Activated T-cell treated with anti-CD3 and anti-CD28 coated beads for 48 hours (primary cell): Measurements from ENCODE around the gene SH3GL3.

ENCODE experiments used
- DNase-seq: peaks from one replicate; pipeline ENCODE4 v3.0.0-alpha.2; 2020; ENCODE audit warnings: low read depth

Gene SH3GL3

DNA sequence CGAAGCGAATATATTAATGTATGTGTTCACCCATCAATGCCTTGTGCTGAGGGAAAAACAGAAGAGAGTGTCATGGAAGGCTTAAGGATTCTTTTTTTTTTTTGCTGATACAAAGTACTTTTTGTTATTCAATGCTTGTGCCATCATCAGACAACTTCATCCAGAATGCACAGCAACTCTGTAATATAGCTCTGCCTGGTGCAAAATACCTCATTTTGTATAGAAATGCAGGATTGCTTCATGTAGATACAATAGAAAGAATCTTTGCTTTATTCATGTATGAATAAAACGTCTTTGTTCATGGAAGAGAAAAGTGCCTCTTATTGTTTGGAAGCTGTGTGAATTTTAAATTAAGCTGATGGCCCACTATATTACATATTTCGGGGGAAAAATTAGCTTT, 62.9 kb downstream of the SH3GL3 start:
- DNase-seq = no peak

DNA sequence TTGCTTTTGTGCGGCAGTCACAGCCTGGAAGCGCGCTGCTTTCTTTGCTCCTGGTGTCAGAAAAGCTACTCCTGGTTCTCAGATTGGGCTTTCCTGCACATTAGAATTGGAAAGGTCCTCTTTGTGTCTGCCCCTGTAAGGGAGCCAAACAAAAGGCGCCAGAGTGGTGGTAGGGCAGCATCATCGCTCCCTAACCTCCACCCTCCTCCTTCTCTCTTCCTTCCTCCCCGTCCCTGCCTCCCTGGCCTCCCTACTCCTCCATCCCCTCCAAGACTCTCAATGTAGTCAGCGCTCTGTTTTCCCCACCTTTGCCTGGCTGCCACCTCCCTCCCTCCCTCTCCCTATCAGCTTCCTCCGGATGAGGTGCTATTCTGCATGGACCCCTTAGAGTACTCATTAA, 65.3 kb downstream of the SH3GL3 start:
- DNase-seq = no peak

DNA sequence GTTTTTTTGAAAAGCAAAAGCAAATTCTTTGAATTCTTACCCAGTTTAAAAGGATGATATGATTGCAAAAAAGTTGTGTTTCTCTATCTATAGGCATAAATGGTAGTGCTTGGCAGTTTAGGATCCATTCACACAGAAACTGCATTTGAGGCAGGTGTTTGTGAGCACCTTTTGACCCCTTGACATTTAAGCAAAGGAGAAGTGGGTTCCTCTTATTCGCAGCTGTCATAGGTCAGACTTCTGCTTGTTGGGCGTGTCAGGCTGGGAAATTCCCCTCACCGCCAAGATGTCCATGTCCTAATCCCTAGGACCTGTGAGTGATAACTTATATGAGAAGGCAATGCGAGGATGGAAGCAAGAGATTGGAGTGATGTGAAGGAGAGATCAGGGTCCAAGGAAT, 67.4 kb downstream of the SH3GL3 start:
- no peak for DNase-seq

DNA sequence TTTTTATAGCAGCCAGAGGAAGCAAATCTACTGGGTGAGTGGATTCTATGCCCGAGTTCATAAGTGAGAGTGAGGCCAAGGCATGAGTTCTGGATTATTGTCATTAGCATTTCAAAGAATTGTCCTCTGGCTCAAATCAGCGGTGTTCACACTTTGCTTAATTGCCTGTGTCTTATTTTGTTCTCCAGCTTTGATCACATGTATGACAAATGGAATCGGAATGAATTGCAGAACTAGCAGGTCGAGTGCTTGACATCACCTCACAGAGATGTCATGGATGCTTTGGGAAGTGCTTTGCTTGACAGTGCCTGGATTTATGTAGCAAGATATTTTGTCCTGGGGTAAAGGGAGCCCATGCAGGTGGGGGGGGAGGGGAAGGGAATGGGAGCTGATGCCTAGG, 68.0 kb downstream of the SH3GL3 start:
- DNase-seq = no peak

DNA sequence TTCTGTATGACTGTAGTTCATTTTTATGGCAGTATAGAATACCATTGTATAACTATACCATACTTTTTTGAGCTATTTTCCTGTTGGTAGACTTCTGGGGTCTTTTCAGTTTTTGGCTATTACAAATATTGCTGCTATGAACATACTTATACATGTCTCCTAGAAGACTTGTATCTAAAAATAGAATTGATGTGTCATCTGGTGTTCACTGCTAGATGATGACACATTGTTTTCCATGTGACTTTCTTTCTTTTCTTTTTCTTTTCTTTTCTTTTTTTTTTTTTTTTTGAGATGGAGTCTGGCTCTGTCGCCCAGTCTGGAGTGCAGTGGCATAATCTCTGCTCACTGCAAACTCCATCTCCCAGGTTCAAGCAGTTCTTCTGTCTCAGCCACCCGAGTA, 69.8 kb downstream of the SH3GL3 start:
- DNase-seq = no peak

DNA sequence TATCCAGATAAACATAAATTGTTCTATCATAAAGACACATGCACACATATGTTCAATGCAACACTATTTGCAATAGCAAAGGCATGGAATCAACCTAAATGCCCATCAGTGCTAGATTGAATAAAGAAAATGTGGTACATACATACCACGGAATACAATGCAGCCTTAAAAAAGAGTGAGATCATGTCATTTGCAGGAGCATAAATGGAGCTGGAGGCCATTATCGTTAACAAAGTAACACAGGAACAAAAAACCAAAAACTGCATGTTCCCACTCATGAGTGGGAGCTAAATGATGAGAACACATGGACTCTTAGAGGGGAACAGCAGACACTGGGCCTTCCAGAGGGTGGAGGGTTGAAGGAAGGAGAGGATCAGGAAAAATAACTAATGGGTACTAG, 79.2 kb downstream of the SH3GL3 start:
- DNase-seq = no peak

DNA sequence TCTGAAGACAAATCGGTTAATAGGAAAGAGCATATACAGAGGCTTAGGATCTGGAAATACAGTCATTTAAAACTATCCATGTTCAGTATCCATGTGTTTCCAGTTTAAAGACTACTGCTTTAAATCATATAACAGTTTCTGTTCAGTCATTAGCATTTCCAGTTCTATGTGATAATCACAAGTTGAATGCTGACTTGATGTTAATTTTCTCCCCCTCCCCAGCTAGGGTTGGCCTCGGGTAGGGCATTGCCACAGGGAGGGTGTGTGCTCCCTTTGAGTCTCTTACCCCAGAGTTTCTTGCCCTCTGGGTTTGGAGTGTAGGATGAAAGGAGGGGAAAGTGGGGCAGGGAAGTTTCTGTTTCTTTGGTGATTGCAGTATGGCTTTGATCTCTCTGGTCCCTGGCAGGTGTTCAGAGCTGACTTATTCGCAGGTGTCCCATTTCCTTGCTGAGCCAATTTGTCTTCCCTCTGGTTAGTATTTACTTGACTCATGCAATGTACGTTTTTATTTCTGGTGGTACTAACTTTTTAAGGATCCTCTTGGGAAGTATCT, 86.3 kb downstream of the SH3GL3 start:
- no peak for DNase-seq

DNA sequence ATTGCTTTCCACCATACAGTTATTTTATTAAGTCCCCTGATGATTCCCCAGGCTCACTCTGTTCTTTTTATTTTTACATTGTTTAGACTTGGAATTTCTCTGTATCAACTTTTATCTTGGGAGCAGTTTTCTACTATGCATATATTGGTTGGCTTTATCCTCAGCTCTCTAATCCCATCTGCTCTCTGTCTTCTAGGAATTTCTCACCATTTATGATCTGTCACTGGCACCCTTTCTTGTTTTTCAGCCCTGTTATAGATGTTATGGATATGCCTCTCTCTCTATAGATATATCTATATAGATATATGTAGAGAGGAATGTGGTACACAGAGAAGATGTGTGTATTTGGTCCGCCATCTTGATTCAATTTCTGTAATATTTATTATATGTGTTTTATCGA, 90.5 kb downstream of the SH3GL3 start:
- no peak for DNase-seq

DNA sequence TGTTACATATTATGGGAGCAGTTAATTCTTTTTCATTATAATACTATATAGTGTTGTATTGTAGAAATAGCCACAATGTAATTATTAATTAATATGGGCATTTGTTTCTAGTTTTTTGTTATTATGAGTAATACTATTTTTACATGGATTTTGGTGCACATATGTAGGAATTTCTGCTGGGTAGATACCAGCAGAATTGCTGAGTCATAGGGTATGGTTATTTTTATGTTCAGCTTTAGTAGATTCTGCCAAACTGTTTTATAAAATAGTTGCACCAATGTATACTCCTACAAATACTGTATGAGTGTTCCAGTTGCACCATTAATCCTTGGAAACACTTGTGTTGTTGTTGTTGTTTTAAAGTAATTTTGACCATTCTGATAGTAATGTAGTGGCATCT, 91.5 kb downstream of the SH3GL3 start:
- no peak for DNase-seq

DNA sequence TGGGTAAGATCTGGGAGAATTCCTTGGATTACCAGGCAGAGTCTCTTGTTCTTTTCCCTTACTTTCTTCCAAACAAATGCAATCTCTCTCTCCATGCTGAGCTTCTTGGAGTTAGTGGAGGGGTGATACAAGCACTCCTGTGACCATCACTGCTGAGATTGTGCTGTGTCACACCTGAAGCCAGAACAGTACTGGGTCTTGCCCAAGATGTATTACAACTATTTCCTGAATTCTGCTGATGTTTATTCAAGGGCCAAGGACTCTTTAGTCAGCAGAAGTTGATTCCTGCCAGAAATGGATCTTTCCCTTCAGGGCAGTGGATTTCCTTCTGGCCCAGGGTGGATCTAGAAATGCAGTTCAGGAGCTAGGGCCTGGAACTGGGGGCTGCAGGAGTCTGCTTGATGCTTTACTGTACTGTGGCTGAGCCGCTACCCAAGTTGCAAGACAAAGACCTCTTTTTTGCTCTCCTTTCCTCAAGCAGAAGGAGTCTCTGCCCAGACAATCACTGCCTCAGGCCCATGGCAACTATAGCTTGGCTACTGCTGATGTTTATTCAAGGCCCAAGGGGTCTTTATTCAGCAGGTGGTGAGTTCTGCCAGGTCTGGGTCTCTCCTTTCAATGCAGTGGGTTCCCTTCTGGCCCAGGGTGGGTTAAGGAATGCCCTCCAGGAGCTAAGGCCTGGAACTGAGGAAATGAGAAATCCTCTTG, 98.8 kb downstream of the SH3GL3 start:
- DNase-seq = no peak

DNA sequence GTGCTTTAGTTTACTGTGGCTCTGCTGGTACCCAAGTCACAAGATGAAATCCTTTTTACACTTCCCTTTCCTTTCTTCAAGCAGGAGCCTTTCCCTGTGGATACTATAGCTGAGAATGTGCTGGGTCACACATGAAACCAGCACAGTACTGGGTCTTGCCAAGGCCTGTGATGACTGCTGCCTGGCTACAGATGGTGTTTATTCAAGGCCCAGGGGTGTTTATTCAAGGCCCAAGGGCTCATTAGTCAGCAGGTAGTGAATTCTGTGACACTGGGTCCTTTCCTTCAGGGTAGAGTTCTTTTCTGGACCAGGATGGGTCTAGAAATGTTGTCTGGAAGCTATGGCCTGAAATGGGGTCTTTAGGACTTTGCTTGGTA, 99.4 kb downstream of the SH3GL3 start:
- DNase-seq = no peak

DNA sequence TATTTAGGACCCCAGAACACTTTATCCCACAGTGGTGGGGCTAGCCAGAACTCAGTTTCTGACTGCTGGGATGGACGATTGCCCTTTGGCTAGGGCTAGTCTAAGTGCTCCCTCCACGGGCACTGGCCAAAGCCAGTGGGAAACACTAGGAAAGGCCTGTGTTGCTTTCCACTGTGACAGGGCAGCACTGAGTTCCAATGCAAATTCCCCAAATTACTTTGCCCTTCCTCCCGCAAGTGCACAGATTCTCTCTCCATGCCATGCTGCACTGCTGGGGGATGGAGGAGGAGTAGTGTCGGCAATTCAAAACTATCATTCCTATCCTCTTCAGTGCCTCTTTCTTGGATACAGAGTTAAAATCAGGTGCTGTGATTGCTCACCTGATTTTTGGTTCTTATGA, 100.0 kb downstream of the SH3GL3 start:
- DNase-seq = no peak

DNA sequence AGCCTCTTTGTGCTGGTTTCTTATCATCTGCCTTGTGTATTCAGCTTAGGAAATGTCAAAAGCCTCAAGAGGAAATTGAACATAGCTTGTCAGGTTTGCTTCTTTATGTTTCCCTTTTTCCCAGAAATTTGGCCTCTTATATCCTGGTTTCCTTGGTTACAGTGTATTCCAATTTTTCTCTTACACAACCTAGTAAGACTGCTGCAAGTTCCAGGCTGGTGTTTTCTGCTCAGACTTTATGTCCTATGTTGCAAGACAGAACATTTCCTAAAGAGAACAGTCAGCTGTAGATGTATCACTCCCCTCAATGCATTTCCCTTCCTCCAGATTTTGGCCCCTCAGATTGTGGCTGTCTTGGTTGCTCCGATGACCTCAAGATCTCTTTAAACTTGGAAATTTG, 102.5 kb downstream of the SH3GL3 start:
- DNase-seq = no peak

DNA sequence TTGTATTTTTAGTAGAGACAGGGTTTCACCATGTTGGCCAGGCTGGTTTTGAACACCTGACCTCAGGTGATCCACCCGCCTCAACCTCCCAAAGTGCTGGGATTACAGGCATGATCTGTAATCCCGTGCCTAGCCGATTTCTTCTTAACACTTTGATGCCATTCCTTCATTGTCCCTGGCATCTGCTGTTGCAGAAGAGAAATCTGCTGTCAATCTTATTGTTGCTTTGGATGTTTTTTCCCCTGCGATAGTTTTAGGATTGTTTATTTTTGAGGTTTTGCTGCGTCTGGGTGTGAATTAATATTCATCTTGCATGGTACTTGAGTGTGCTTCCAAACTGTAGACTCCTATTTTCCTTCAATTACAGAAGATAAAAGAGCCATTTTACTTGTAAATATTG, 107.4 kb downstream of the SH3GL3 start:
- no peak for DNase-seq

DNA sequence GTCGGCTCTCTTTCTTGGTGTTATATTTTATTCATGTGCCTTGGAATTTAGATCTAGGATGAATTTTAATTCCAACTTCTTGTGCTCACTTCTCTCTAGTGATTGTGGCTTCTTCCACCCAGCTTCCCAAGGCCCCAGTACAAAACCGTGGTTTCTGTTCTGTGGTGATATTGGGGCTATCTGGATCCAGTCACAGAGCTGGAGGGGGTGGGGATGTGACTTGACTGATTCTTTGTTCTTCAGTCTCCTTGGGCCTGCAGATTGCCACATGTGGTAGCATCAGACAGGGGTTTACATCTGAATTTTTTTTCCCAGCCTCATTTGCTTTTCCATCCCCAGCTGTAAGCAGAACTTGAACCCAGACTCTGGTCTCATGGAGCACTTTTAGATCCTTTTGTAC, 108.2 kb downstream of the SH3GL3 start:
- DNase-seq = no peak

DNA sequence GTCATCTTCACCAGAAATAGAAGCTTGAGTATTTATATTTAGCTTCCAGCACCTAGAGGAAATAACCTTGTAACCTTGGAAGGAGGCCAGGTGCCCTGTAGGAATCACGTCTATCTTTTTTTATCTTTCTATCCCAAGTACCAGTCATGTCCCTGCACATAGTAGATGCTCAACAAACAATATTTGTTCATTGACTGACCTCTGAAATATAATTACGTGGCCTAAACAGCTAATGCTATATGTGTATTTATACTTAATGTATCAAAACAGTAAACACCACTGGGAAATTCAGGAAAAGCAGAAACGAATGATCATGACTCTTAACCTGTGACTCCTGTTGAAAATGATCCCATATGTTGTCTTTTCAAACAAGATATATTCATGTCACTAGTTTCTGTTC, 108.9 kb downstream of the SH3GL3 start:
- no peak for DNase-seq

DNA sequence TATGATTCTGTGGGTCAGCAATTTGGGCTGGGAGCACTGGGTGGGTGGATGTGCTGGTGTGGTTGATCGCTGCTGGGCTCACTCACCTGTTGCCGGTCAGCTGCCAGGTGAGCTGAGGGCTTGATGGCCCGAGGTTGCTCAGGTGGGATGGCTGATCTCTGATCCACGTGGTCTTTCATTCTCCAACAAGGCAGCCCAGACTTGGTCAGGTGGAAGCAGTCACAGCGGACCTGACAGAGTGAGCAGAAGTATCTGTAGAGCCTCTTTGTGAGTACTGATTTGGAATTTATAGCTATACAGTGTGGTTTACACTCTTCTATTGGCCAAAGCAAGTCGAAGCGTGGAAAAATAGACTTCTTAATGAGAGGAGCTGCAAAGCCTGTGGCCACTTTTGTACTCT, 109.6 kb downstream of the SH3GL3 start:
- no peak for DNase-seq

DNA sequence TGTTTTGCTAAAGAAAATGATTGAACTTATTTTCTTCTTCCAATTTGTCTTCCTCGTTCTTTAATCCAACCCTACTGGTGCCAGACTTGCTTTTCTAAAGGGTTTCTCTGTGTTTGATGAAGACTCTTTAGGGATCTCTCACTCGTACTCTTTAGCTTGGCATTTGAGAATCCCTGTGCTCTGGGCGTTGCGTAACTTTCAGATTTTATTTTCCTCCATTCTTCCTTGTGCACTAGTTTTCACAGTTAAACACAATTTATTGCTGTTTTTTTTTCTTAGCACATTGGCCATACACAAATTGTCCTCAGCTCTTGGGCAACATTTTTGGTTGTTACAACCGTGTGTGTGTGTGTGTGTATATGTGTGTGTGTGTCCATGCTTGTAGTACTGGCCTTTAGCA, 111.0 kb downstream of the SH3GL3 start:
- DNase-seq = no peak

DNA sequence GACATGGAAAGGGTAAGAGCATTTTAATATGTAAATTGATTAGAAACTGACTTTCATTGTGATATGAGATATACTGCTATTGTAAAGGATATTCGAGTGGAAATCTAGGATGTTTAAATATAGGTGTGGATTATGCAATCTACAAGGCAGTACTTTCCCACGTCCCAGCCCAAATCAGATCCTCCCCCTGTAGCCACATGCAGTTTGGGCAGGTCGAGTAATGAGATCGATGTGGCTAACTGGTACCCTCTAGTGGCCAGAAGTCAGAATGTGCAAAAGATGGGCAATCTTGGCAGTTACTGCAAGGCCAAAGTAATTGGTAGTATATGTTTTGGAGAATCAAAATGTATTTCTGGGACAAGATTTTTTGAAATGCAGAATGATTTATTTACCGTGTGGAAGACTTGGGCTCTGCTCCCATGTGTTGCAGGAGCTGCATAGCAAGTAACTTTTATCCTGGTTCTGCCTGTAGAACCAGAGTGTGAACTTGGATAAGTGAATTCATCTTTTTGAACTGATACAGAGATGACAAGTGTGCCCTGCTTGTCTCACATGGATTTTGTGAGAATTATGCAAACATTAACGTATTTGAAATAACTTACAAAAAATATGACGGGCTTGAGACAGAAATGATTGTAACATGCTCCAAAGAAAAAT, 112.3 kb downstream of the SH3GL3 start:
- DNase-seq = peak; percentile 27

DNA sequence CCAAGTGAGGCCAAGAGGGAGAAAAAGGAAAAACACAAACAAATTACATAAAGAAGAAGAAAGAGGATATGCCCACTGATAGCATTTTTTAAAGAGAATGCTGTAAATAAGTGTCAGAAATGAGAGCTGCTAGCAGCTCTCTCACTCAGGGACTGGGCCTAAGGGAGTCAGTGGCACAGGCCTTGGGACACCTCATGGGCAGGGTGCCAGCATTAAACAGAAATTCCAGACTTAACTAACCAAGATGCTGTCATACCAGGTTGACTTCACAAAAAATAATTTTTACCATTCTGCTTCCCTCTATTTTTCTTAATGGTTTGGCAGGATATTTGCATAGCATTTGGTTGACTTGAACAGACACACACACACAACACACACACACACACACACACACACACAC, 114.5 kb downstream of the SH3GL3 start:
- DNase-seq = no peak

DNA sequence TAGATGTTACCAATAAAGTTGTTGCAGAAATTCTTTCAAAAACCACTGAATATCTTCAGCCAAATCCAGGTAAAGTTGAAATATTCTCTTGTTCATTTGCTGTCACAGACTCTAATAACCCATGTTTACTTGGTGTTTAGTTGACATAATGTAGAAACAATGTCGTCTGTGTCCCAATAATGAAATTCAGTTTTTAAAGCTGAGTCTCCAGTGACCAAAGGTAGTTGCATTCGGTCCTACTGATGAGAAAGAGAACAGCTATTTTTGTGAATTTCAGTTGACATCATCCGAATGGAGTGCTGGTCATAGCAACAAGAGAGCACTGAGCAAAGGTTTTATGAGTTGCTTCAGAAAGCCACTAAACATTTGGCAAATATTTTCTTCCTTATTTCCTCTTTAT, 118.0 kb downstream of the SH3GL3 start:
- no peak for DNase-seq

DNA sequence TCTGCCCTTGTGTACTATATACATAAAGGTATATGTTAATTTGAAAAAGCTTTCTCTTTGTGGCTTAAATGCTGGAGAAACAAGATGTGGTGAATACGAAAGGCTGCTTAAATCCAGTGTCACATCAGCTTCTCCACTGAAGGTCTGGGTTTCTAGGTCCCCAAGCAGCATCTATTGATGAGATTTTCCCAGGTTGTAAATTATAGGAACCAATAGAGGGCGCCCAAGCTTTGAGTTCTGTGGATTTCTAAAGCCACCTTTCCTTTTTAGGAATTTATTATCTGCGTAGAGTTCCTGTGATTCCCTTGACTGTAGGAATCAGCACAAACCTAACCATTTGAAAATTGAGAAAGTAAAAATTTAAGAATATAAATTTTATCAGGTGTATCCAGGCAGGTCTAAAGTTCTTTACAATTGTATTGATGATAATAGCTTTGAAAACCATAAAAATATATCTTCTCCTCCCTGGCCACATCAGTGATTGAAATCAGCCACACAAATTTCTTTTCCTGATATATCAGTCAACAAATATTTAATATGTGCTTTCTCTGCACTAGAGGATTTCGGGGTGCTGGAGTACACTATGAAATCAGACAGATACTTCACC, 118.5 kb downstream of the SH3GL3 start:
- DNase-seq = no peak

DNA sequence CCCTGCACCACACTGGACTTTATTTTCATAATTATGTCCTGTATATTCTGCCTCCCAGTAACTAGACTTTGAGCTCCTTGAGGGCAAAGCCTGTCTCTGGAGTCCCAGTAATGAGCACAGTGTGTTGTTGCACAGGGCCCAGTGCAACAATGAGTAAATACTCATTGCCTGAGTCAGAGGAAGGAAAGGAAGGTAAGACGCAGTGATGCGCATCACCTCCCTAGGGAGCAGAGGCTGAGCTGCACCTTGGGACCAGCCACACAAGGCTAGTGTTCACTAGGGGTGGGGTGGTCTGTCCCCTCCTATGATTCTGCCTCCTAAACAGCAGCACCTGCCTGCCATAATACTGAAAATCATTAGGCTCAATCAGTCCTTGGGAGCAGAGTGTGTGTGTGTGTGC, 120.2 kb downstream of the SH3GL3 start:
- DNase-seq = no peak

DNA sequence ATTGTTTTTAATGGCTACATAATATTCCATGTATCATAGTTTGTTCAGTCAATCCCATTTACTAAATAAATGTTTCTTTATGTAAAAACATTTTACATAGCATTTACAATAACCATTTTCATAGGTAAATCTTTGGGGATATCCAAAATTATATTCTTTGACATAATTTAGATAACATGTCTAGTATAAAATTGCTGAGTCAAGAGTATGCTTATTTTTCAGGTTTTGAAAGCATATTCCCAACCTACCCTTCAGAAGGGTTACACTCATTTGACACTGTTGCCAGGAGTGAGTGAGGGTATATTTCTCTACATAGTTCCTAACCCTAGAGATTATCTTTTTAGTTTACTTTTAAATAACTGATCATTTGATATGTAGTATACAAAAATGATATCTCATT, 122.2 kb downstream of the SH3GL3 start:
- no peak for DNase-seq
